GM13977 (cell line): ENCODE measurements around the gene ZNF396.

Experiments
- DNase-seq: peaks from one replicate; pipeline ENCODE4 v3.0.0; 2012; ENCODE audit warnings: low spot score
- CTCF ChIP-seq: IDR thresholded peaks from 2 replicates; pipeline ENCODE4 v1.5.1; 2012; ENCODE audit warnings: mild to moderate bottlenecking, control low read depth; ENCODE audit not compliant: insufficient read depth; ENCODE audit errors: extremely low read depth, missing control alignments
- in situ Hi-C: fragments of 300-500 bp; cut with MboI; formaldehyde crosslinking; loops from one replicate; pipeline ENCODE4 v1.12.0; 2022; ENCODE audit warnings: low sequenced_read_pairs, low pct_unique_long_range_greater_than_20kb, mixed read lengths, inconsistent platforms; ENCODE audit not compliant: unreplicated experiment

ZNF396 gene

DNA sequence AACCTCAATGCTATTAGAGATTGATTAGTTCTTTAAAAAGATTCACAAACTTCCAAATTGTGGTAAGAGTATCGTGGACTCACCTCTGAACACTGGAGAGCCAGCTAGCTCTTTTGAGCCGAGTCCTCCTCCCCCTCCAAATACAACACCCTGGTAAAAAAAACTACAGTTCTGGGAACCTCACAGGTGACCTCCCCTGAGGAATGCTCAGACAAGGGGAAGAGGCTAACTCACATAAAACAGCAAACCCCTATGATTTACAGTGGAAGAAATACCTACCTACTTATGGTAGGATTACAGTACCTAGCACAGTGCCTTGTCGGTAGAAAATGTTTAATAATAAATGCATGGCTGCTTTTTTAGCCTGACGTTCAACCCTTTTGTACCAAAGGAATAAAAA, 41.3 kb downstream of the ZNF396 start:
- DNase-seq: no peak
- no peak for TF ChIP-seq CTCF
- in situ Hi-C loops: no loop called here

- TF ChIP-seq CTCF: no peak
- in situ Hi-C loops: no loop called here
- no peak for DNase-seq
Observed at GRCh38 chr18:35334821-35335220, 42.3 kb downstream of the ZNF396 start.

GRCh38 chr18:35334212-35334611, 42.9 kb downstream of the ZNF396 start:
- no peak for DNase-seq
- no peak for TF ChIP-seq CTCF
- in situ Hi-C loops: no loop called here

DNA sequence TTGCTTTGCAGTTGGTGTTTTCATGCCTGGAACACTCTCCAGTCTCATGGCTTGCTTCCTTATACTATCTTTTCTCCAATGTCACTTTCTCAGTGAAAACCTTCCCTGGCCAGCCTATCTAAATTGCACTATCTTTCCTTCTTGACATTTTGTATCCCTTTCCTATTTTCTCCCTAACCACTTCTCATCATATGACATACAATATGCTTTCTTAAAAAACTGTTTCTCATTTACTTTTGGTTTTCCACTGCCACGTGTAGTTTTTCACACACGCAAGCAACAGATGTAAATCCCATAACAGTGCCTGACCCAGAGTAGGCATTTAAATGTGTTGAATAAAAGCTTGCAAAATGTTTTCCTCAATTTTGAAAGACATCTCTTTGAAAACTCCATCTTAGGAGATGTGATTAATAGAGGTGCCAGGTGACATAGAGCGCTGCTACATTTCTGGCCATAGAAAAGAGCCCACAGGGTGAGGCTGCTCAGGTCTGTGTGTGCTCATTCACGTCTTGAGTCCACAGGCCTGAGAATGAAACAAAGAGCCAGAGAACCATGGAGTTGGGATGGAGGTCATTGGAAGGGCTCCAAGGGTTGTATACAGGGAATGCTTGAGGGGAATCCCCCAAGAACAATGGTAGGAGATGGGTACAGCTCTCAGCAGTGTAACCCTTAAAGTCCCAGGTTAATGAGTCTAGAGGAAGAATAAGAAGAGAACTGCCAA, 45.6 kb downstream of the ZNF396 start:
- DNase-seq: no peak
- TF ChIP-seq CTCF: no peak
- in situ Hi-C loops: no loop called here

DNA sequence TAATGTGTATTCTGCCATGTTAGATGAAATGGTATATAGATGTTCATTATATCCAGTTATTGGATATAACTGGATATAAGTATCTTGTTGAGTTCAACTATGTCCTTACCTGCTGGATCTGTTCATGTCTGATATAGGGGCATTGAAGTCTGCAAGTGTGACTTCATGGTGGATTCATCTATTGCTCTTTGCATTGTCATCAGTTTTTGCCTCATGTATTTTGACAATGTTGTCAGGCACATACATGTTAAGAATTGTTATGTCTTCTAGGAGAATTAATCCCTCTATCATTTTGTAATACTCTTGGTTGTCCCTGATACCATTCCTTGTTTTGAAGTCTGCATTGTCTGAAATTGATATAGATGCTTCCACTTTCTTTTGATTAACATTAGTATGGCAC, 48.3 kb downstream of the ZNF396 start:
- no peak for DNase-seq
- TF ChIP-seq CTCF: no peak
- in situ Hi-C loops: no loop called here

DNA sequence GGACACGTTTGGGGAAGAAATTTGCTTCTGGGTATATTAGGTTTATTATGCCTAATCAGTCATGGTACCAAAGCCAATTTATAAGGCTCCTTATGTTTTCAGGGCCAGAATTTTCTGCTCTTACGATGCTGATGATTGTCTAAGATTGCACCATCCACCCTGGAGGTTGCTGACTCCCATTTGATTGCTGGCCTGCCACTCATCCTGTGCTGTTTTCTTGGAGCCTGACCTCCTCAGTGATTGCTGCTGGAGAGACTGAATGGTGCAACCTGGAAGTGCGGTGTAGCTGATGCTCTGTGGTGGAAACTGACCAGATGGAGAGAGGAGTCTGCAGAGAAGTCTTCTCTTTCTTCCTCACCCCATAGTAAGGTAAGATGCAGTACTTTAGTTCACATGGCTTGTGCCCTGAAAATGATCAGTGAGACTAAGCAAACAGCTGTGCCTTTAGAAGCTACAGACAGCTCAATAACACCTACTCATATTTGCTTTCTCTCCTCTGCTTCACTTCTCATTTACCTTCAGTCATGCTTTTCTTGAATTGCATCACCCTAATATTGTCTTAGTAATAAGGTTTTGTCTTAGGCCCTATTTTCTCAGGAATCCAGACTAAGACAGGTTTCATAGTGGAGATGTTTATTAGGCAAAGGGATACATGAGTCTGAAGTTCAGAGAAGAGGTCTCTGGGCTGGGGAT, 50.3 kb downstream of the ZNF396 start:
- no peak for DNase-seq
- TF ChIP-seq CTCF: no peak
- in situ Hi-C loops: no loop called here
